A549 (cell line): ENCODE data around the gene ROR2.

Source experiments
- CTCF ChIP-seq: fragments of >200 bp; sonication (Bioruptor Twin); formaldehyde crosslinking; IDR thresholded peaks from 3 replicates; pipeline ENCODE4 v1.5.1; 2016
- HES2 ChIP-seq: fragments of >200 bp; sonication (Bioruptor Twin); formaldehyde crosslinking; IDR thresholded peaks from 2 replicates; pipeline ENCODE4 v1.6.1; 2016
- JUN ChIP-seq, 2 experiments: fragments of >200 bp; sonication (Bioruptor Twin); formaldehyde crosslinking; IDR thresholded peaks; 2 replicates in 1 of 2; 3 replicates in 1 of 2; pipeline ENCODE4 v1.6.1; 2016 to 2017
- POLR2A ChIP-seq: IDR thresholded peaks from 2 replicates; pipeline ENCODE4 v1.6.1; 2012; ENCODE audit warnings: mild to moderate bottlenecking, low read length
- RARB ChIP-seq: fragments of 250-450 bp; sonication (Bioruptor Pico); IDR thresholded peaks from 2 replicates; pipeline ENCODE4 v1.8.0; 2021; ENCODE audit warnings: mild to moderate bottlenecking, moderate library complexity
- SMC3 ChIP-seq: fragments of >200 bp; sonication (Bioruptor Twin); formaldehyde crosslinking; IDR thresholded peaks from 3 replicates; pipeline ENCODE4 v1.6.1; 2018; ENCODE audit warnings: inconsistent platforms
- ZNF302 ChIP-seq: fragments of 250-450 bp; sonication (Bioruptor Pico); IDR thresholded peaks from 2 replicates; pipeline ENCODE4 v1.9.0; 2021; ENCODE audit warnings: inconsistent platforms, mild to moderate bottlenecking, moderate library complexity

GRCh38 chr9:91817493-91818224 is 132.4 kb downstream of the ROR2 start:
- TF ChIP-seq CTCF = no peak
- TF ChIP-seq ZNF302 (CRISPR knock-in tag) = no peak
- TF ChIP-seq SMC3 = no peak
- no peak for TF ChIP-seq JUN (IDR thresholded peaks at IDR 0.05)
- no peak for TF ChIP-seq RARB (CRISPR knock-in tag)
- TF ChIP-seq HES2 = no peak
- no peak for TF ChIP-seq POLR2A
